Smooth muscle cell (in vitro differentiated cells): ENCODE results near the gene MSI1. TPM values are rescaled to one million over a fixed set of nuclear protein-coding genes. Genes with fewer than 3 reads are reported as not detected.

ENCODE experiments used
- DNase-seq: peaks from one replicate; lab custom pipeline; 2025; ENCODE audit not compliant: unreplicated experiment; lab: John Stamatoyannopoulos, UW
- H2AFZ ChIP-seq: fragments of 200-600 bp; sonication (generic); 2 replicates; pipeline ENCODE4 v1.6.0; 2016; ENCODE audit warnings: antibody characterized with exemption, low read depth, mild to moderate bottlenecking
- H3F3A ChIP-seq: fragments of 200-600 bp; sonication (generic); 2 replicates; pipeline ENCODE4 v1.6.0; 2017; ENCODE audit warnings: antibody characterized with exemption, low read depth
- H3K27ac ChIP-seq: fragments of 200-600 bp; sonication (generic); 2 replicates; pipeline ENCODE4 v1.5.1; 2016; ENCODE audit warnings: low read depth, mild to moderate bottlenecking
- H3K27me3 ChIP-seq: fragments of 200-600 bp; sonication (generic); 2 replicates; pipeline ENCODE4 v1.6.1; 2016; ENCODE audit warnings: low read depth, mild to moderate bottlenecking
- H3K36me3 ChIP-seq: fragments of 200-600 bp; sonication (generic); 2 replicates; pipeline ENCODE4 v1.5.1; 2016; ENCODE audit warnings: low read depth
- H3K4me1 ChIP-seq: fragments of 200-600 bp; sonication (generic); 2 replicates; pipeline ENCODE4 v1.5.1; 2016; ENCODE audit warnings: low read depth
- H3K4me2 ChIP-seq: fragments of 200-600 bp; sonication (generic); 2 replicates; pipeline ENCODE4 v1.6.0; 2016; ENCODE audit warnings: mild to moderate bottlenecking
- H3K4me3 ChIP-seq: fragments of 200-600 bp; sonication (generic); 2 replicates; pipeline ENCODE4 v1.5.1; 2016; ENCODE audit warnings: mild to moderate bottlenecking
- H3K79me2 ChIP-seq: fragments of 200-600 bp; sonication (generic); 2 replicates; pipeline ENCODE4 v1.6.0; 2016; ENCODE audit warnings: low read depth, mild to moderate bottlenecking
- H3K9ac ChIP-seq: fragments of 200-600 bp; sonication (generic); 2 replicates; pipeline ENCODE4 v1.6.0; 2016; ENCODE audit warnings: low read depth
- H3K9me3 ChIP-seq: fragments of 200-600 bp; sonication (generic); replicated peaks from 2 replicates; pipeline ENCODE4 v1.5.1; 2016; ENCODE audit warnings: low read depth
- H4K20me1 ChIP-seq: fragments of 200-600 bp; sonication (generic); 2 replicates; pipeline ENCODE4 v1.6.0; 2016; ENCODE audit warnings: low read depth
- CTCF ChIP-seq: fragments of 200-600 bp; sonication (generic); IDR thresholded peaks from 2 replicates; pipeline ENCODE4 v1.5.1; 2017; ENCODE audit warnings: borderline replicate concordance, mild to moderate bottlenecking, antibody characterized with exemption; ENCODE audit not compliant: insufficient read depth, poor library complexity, severe bottlenecking
- WGBS: methylation state at CpG from one replicate; pipeline ENCODE4 v1.1.7; 2016; ENCODE audit warnings: low lambda C conversion rate; 5-methylcytosine and 5-hydroxymethylcytosine counted together
- polyA plus RNA-seq: library from polyadenylated mRNA; unstranded; fragments of >200 nt; fragmentation: Nextera tagmentation; extraction: Ambion mirVana; gene quantifications from 2 replicates; pipeline ENCODE4 v1.2.1, GENCODE V29; 2016
- total RNA-seq: library from RNA; depleted of rRNA; stranded (reverse); fragments of >200 nt; gene quantifications from 2 replicates; pipeline ENCODE4 v1.2.3, GENCODE V29; 2014

The MSI1 gene
- total and polyA plus RNA-seq, 2 experiments from 2014 or later: 1.3 to 6.8 TPM

GRCh38 chr12:120350576-120351350 is 18.2 kb downstream of the MSI1 start:
- Histone ChIP-seq H3K36me3 (no peaks in the 10 kb centered on the region), H3K4me3 (no peak overlapping the region), H3K4me2 (no peak overlapping the region), H3K79me2 (no peaks in the 10 kb centered on the region), H2AFZ (no peak overlapping the region), H3F3A (no peaks in the 10 kb centered on the region), H3K4me1 (no peaks in the 10 kb centered on the region), H3K27me3 (no peaks in the 10 kb centered on the region), H3K9me3 (no peaks in the 10 kb centered on the region), H3K27ac (no peak overlapping the region), H3K9ac (no peak overlapping the region), H4K20me1 (no peaks in the 10 kb centered on the region)
- DNase-seq: no peak
- no peak for TF ChIP-seq CTCF
- 96% methylated on average over 19 of the region's 19 CpGs for WGBS

- no peaks in the 10 kb centered on the region for H3K36me3 ChIP-seq
- H3K9ac ChIP-seq: no peak overlapping the region
- H3K4me1 ChIP-seq: no peaks in the 10 kb centered on the region
- no peak for DNase-seq
- no peak overlapping the region for H3K4me3 ChIP-seq
- H3K9me3 ChIP-seq: no peaks in the 10 kb centered on the region
- H3K27me3 ChIP-seq: no peaks in the 10 kb centered on the region
- H3K4me2 ChIP-seq: no peak overlapping the region
- no peak overlapping the region for H2AFZ ChIP-seq
- no peaks in the 10 kb centered on the region for H3F3A ChIP-seq
- no peak overlapping the region for H3K27ac ChIP-seq
- H3K79me2 ChIP-seq: no peaks in the 10 kb centered on the region
- no peaks in the 10 kb centered on the region for H4K20me1 ChIP-seq
- TF ChIP-seq CTCF: no peak
- 100% methylated on average over 8 of the region's 11 CpGs for WGBS
These were observed 21.2 kb downstream of the MSI1 start for GRCh38 chr12:120347766-120348165.

- no peak overlapping the region for H3K9ac ChIP-seq
- H3K9me3 ChIP-seq: no peaks in the 10 kb centered on the region
- H2AFZ ChIP-seq: no peak overlapping the region
- no peak for DNase-seq
- H3K4me1 ChIP-seq: no peaks in the 10 kb centered on the region
- H3K27ac ChIP-seq: no peak overlapping the region
- no peak overlapping the region for H3K4me2 ChIP-seq
- WGBS: 95% methylated on average over 7 of the region's 7 CpGs
- peak; percentile 19 for TF ChIP-seq CTCF
- no peaks in the 10 kb centered on the region for H3K27me3 ChIP-seq
- H3K36me3 ChIP-seq: no peaks in the 10 kb centered on the region
- H3F3A ChIP-seq: no peaks in the 10 kb centered on the region
- no peaks in the 10 kb centered on the region for H3K79me2 ChIP-seq
- no peaks in the 10 kb centered on the region for H4K20me1 ChIP-seq
- H3K4me3 ChIP-seq: no peak overlapping the region
These were observed 22.3 kb downstream of the MSI1 start for GRCh38 chr12:120346681-120347080.

- no peak for TF ChIP-seq CTCF
- Histone ChIP-seq H3K36me3 (no peaks in the 10 kb centered on the region), H3K4me1 (no peaks in the 10 kb centered on the region), H3K9me3 (no peaks in the 10 kb centered on the region), H3K4me3 (no peak overlapping the region), H3K9ac (no peak overlapping the region), H3K4me2 (no peak overlapping the region), H4K20me1 (no peaks in the 10 kb centered on the region), H3F3A (no peaks in the 10 kb centered on the region), H3K27me3 (no peaks in the 10 kb centered on the region), H2AFZ (no peak overlapping the region), H3K27ac (no peak overlapping the region), H3K79me2 (no peaks in the 10 kb centered on the region)
- DNase-seq: no peak
- 97% methylated on average over 11 of the region's 15 CpGs for WGBS
These were observed 22.9 kb downstream of the MSI1 start for GRCh38 chr12:120346031-120346430.
